ENCODE results near the gene RALBP1. TPM values are rescaled to one million over a fixed set of nuclear protein-coding genes. Genes with fewer than 3 reads are reported as not detected.

RALBP1 gene
- total RNA-seq, 1 experiment from 2014 or later, result 66.2 TPM

- DNase-seq (ENCODE audit: low read depth, low spot score) (no peak), ATAC-seq (no peak)
- intact Hi-C loops (cut with micrococcal nuclease), result loop anchor here (10.0 kb wide), 1 partner anchor 60 kb away; the partner anchor contains the start of gene RALBP1
- H3K79me2 ChIP-seq (ENCODE audit: insufficient read depth, low read length), result no peaks in the 10 kb centered on the region
- no peak overlapping the region for H2AFZ ChIP-seq (ENCODE audit: low read depth, low read length, poor library complexity, severe bottlenecking)
- H3K9me2 ChIP-seq (ENCODE audit: insufficient read depth), result no peaks in the 10 kb centered on the region
- POLR2A ChIA-PET, result no interaction called here
- no peaks in the 10 kb centered on the region for H3K4me1 ChIP-seq (ENCODE audit: control insufficient read depth in 1 of 2, insufficient read depth in 2 of 2, low read length in 2 of 2)
- H3K9me3 ChIP-seq (ENCODE audit: control insufficient read depth in 1 of 2, insufficient read depth in 1 of 2, low read depth in 1 of 2, low read length in 2 of 2), result no peaks in the 10 kb centered on the region
- no peaks in the 10 kb centered on the region for H3K27me3 ChIP-seq (ENCODE audit: insufficient read depth, low read length)
- CTCF ChIA-PET, result no interaction called here
- H4K20me1 ChIP-seq (ENCODE audit: insufficient read depth), result no peaks in the 10 kb centered on the region
- H3K9ac ChIP-seq (ENCODE audit: low read length), result no peak overlapping the region
- H3K36me3 ChIP-seq (ENCODE audit: control insufficient read depth in 1 of 2, insufficient read depth in 2 of 2, low read length in 2 of 2), result peaks cover 9 to 19% of the 10 kb centered on the region in 2 experiments
- no TSS peak for BruUV-seq (replicated peaks)
- no peak for TF ChIP-seq MAX (IDR thresholded peaks at IDR 0.05)
- TF ChIP-seq JUND (IDR thresholded peaks at IDR 0.05), result no peak
- no peak for TF ChIP-seq SRF (IDR thresholded peaks at IDR 0.05; ENCODE audit: low read depth)
- TF ChIP-seq TCF7L2 (IDR thresholded peaks at IDR 0.05; ENCODE audit: borderline replicate concordance, extremely low read depth, insufficient read depth, insufficient read length), result no peak
- no peak for TF ChIP-seq CEBPB (IDR thresholded peaks at IDR 0.05; ENCODE audit: low read depth)
- TF ChIP-seq YY1 (IDR thresholded peaks at IDR 0.05; ENCODE audit: extremely low read depth, insufficient replicate concordance, low read depth, low read length), result no peak
- TF ChIP-seq ATF3 (IDR thresholded peaks at IDR 0.05), result no peak
- TF ChIP-seq CBX3 (IDR thresholded peaks at IDR 0.05; ENCODE audit: low read depth), result no peak
- TF ChIP-seq RAD21 (IDR thresholded peaks at IDR 0.05; ENCODE audit: low read depth), result no peak
- no peak for TF ChIP-seq EGR1 (IDR thresholded peaks at IDR 0.05; ENCODE audit: low read depth)
- TF ChIP-seq EZH2 (IDR thresholded peaks at IDR 0.05), result no peak
- no peak overlapping the region for H3K4me2 ChIP-seq (ENCODE audit: low read length)
- H3K27ac ChIP-seq (ENCODE audit: low read depth, low read length), result no peak overlapping the region
- no peak overlapping the region for H3K4me3 ChIP-seq (replicated peaks in 1 of 2; ENCODE audit: low read depth in 1 of 2, low read length in 2 of 2)
- RAD21 ChIA-PET (ENCODE audit: low non-redundant PET in 1 of 2, low total read pairs in 2 of 2, uncharacterized antibody in 2 of 2, unreplicated experiment in 2 of 2), result no interaction called here
Measured at GRCh38 chr18:9534844-9535243, 59.5 kb downstream of the RALBP1 start.

GRCh38 chr18:9535430-9535991 is 60.2 kb downstream of the RALBP1 start:
- no peaks in the 10 kb centered on the region for H3K4me1 ChIP-seq (ENCODE audit: control insufficient read depth in 1 of 2, insufficient read depth in 2 of 2, low read length in 2 of 2)
- no peak overlapping the region for H2AFZ ChIP-seq (ENCODE audit: low read depth, low read length, poor library complexity, severe bottlenecking)
- TF ChIP-seq SIN3A (IDR thresholded peaks at IDR 0.05; ENCODE audit: low read depth) (no peak), RAD21 (IDR thresholded peaks at IDR 0.05; ENCODE audit: low read depth) (no peak), CBX3 (IDR thresholded peaks at IDR 0.05; ENCODE audit: low read depth) (no peak), SRF (IDR thresholded peaks at IDR 0.05; ENCODE audit: low read depth) (no peak)
- no peaks in the 10 kb centered on the region for H3K27me3 ChIP-seq (ENCODE audit: insufficient read depth, low read length)
- H3K4me2 ChIP-seq (ENCODE audit: low read length), result no peak overlapping the region
- H4K20me1 ChIP-seq (ENCODE audit: insufficient read depth), result no peaks in the 10 kb centered on the region
- no peak overlapping the region for H3K4me3 ChIP-seq (replicated peaks in 1 of 2; ENCODE audit: low read depth in 1 of 2, low read length in 2 of 2)
- H3K9ac ChIP-seq (ENCODE audit: low read length), result no peak overlapping the region
- H3K27ac ChIP-seq (ENCODE audit: low read depth, low read length), result no peak overlapping the region
- no TSS peak for BruUV-seq (replicated peaks)
- no peaks in the 10 kb centered on the region for H3K9me3 ChIP-seq (ENCODE audit: control insufficient read depth in 1 of 2, insufficient read depth in 1 of 2, low read depth in 1 of 2, low read length in 2 of 2)
- no peaks in the 10 kb centered on the region for H3K79me2 ChIP-seq (ENCODE audit: insufficient read depth, low read length)
- ChIA-PET RAD21 (ENCODE audit: low non-redundant PET in 1 of 2, low total read pairs in 2 of 2, uncharacterized antibody in 2 of 2, unreplicated experiment in 2 of 2) (no interaction called here), CTCF (no interaction called here), POLR2A (no interaction called here)
- H3K9me2 ChIP-seq (ENCODE audit: insufficient read depth), result no peaks in the 10 kb centered on the region
- intact Hi-C loops (cut with micrococcal nuclease), result loop anchor here (10.0 kb wide), 1 partner anchor 61 kb away; the partner anchor contains the start of gene RALBP1
- H3K36me3 ChIP-seq (ENCODE audit: control insufficient read depth in 1 of 2, insufficient read depth in 2 of 2, low read length in 2 of 2), result peaks cover 9 to 19% of the 10 kb centered on the region in 2 experiments
- ATAC-seq (no peak), DNase-seq (ENCODE audit: low read depth, low spot score) (no peak)
